ENCODE results near the gene PLA2G2A. TPM values are rescaled to one million over a fixed set of nuclear protein-coding genes. Genes with fewer than 3 reads are reported as not detected.
A peak's percentile ranks its signal among the peaks of the same experiment; 100 is the strongest.

PLA2G2A gene
- total and polyA plus RNA-seq, 8 donors, result 2.8 to 52.3 (median 24.4) TPM

DNA sequence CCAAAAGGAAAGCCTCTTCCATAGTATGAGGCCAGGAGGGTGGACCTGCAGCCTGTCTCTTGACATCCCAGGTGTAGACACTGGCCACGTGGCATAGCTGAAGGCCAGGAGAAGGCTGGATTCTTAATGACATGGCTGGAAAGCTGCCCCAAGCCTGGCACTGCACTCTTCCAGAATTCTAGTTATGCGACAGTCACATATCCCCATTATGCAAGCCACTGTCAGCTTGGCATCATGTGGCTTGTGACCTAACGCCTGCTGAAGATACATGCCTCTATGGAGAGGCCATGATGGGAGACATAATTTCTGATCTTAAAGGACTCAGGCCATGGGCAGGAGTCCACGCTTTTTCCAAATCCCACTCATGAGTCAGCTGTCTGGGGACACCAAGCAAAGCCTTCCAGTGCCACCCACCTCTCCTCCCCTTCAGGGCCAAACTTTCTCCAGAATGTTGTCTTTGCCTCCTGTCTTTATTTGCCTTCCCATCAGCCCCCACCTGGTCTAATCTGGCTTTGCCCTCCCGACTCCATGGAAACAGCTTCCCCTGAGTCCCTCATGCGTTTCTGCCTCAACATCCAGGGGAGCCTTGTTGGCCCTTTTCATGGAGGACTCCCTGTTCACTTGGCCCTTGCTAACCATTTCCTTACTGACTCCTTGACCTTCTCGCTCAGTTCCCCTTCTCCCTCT, 3.0 kb downstream of the PLA2G2A start:
- peaks cover 0 to 41% (median 17%) of the 10 kb centered on the region in 4 donors for H3K4me1 ChIP-seq
- peaks cover 0 to 18% (median 0%) of the 10 kb centered on the region in 3 donors for H3K27me3 ChIP-seq
- no peaks in the 10 kb centered on the region for H3K9me3 ChIP-seq
- TF ChIP-seq POLR2AphosphoS5 (IDR thresholded peaks at IDR 0.05), result no peak
- no peak for TF ChIP-seq EP300 (IDR thresholded peaks at IDR 0.05)
- TF ChIP-seq, protein P1, sequence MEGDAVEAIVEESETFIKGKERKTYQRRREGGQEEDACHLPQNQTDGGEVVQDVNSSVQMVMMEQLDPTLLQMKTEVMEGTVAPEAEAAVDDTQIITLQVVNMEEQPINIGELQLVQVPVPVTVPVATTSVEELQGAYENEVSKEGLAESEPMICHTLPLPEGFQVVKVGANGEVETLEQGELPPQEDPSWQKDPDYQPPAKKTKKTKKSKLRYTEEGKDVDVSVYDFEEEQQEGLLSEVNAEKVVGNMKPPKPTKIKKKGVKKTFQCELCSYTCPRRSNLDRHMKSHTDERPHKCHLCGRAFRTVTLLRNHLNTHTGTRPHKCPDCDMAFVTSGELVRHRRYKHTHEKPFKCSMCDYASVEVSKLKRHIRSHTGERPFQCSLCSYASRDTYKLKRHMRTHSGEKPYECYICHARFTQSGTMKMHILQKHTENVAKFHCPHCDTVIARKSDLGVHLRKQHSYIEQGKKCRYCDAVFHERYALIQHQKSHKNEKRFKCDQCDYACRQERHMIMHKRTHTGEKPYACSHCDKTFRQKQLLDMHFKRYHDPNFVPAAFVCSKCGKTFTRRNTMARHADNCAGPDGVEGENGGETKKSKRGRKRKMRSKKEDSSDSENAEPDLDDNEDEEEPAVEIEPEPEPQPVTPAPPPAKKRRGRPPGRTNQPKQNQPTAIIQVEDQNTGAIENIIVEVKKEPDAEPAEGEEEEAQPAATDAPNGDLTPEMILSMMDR (IDR thresholded peaks at IDR 0.05), result no peak
- TF ChIP-seq POLR2A (IDR thresholded peaks at IDR 0.05), result no peak
- intact Hi-C loops (cut with DNase I; ENCODE audit: low total_unique reads), result no loop called here
- no peaks in the 10 kb centered on the region for H3K36me3 ChIP-seq
- WGBS, 5 donors, result 80 to 87% (median 83%) methylated on average over 7 of the region's 7 CpGs
- DNase-seq, result no peak
- no peak overlapping the region for H3K27ac ChIP-seq
- H3K4me3 ChIP-seq, result no peak overlapping the region

DNA sequence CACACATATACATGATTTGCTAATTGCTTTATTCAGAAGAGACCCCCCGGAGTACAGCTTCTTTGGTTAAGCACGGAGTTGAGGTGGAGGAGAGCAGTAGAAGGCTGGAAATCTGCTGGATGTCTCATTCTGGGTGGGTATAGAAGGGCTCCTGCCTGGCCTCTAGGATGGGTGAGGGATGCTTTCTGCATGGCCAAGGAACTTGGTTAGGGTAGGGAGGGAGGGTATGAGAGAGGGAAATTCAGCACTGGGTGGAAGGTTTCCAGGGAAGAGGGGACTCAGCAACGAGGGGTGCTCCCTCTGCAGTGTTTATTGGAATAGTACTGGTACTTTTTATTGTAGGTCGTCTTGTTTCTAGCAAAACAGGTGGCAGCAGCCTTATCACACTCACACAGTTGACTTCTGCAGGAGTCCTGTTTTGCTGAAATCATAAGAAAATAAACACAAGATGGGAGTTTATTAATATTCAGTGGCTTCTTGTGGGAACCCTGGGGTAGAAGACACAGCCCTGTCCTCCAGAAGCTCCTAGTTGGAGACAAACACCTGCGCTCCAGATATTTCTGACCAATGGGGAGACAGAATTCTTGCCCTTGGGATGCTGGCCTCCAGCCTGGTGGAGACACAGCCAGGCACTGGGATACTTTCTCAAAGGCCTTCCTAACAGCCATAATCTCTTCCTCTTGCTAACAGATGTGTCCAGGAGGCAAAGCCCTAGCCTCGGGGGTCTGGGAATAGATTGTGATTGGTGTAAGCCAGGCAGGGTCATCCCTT, 3.8 kb downstream of the PLA2G2A start:
- no peaks in the 10 kb centered on the region for H3K36me3 ChIP-seq
- H3K27ac ChIP-seq, result no peak overlapping the region
- 37 to 45% (median 42%) methylated on average over 6 of the region's 6 CpGs for WGBS, 5 donors
- no peak for DNase-seq
- intact Hi-C loops (cut with DNase I; ENCODE audit: low total_unique reads), result no loop called here
- peaks cover 0 to 25% (median 0%) of the 10 kb centered on the region in 3 donors for H3K27me3 ChIP-seq
- peaks cover 0 to 32% (median 13%) of the 10 kb centered on the region in 4 donors for H3K4me1 ChIP-seq
- H3K9me3 ChIP-seq, result no peaks in the 10 kb centered on the region
- no peak overlapping the region for H3K4me3 ChIP-seq
- TF ChIP-seq, protein P1 (IDR thresholded peaks at IDR 0.05), result no peak
- TF ChIP-seq POLR2A (IDR thresholded peaks at IDR 0.05) (no peak), EP300 (IDR thresholded peaks at IDR 0.05) (no peak), POLR2AphosphoS5 (IDR thresholded peaks at IDR 0.05) (no peak)

DNA sequence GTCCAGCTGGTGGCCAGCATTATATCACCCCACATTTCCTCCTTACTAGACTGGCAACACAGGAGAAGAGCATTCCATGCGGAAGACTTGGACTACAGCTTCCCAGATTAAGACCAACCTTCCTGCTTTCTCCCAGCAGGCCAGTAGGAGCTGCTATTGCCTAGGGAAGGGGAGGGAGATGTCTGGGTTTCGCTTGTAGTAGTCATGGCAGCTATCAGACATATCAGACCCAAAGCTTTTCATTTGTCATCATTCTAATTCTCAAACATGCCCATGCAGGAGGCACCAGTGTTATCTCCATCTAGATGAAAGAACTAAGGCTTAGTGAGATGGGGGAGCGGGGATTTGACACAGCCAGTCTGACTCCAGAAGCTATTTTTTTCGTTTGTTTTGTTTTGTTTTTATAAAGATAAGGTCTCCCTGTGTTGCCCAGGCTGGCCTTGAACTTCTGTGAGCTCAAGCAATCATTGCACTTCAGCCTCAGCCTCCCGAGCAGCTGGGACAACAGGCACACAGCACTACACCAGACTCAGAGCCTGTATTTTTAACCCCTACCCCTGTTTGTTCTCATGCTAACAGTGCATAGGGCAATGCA, 4.5 kb downstream of the PLA2G2A start:
- peaks cover 0 to 31% (median 0%) of the 10 kb centered on the region in 3 donors for H3K27me3 ChIP-seq
- TF ChIP-seq, protein P1 (IDR thresholded peaks at IDR 0.05), result peak in 5 of 7 experiments; percentile 45 to 78 (median 57)
- TF ChIP-seq POLR2A (IDR thresholded peaks at IDR 0.05), result no peak
- peak in 1 of 3 donors; percentile 50 for TF ChIP-seq POLR2AphosphoS5 (IDR thresholded peaks at IDR 0.05)
- no peak for TF ChIP-seq EP300 (IDR thresholded peaks at IDR 0.05)
- H3K27ac ChIP-seq, result no peak overlapping the region
- peaks cover 0 to 25% (median 7%) of the 10 kb centered on the region in 4 donors for H3K4me1 ChIP-seq
- DNase-seq, result peak; percentile 45 to 80
- 13 to 24% (median 15%) methylated on average over 5 of the region's 5 CpGs for WGBS, 5 donors
- no peaks in the 10 kb centered on the region for H3K9me3 ChIP-seq
- intact Hi-C loops (cut with DNase I; ENCODE audit: low total_unique reads), result no loop called here
- H3K4me3 ChIP-seq, result no peak overlapping the region
- H3K36me3 ChIP-seq, result no peaks in the 10 kb centered on the region

DNA sequence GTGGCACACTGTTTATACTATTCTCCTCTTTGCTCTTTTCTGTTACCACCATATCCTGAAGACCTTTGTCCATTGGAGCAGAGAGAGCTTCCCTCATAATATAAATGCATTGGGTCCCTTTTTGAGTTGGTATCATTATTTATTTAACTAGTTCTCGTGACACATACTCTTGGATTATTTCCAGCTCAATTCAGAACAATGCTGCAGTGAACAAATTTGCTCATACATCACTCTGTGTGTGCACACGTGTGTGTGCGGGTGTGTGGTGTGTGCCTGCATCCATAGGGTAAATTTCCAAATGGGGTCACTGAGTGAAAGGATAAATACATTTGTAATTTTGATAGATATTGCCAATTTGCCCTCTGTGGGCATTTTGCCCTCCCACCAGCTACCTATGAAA, 5.8 kb downstream of the PLA2G2A start:
- WGBS, 5 donors, result 13 to 36% (median 24%) methylated on average over 3 of the region's 3 CpGs
- no peak overlapping the region for H3K27ac ChIP-seq
- no peaks in the 10 kb centered on the region for H3K9me3 ChIP-seq
- TF ChIP-seq POLR2AphosphoS5 (IDR thresholded peaks at IDR 0.05) (no peak), EP300 (IDR thresholded peaks at IDR 0.05) (no peak), POLR2A (IDR thresholded peaks at IDR 0.05) (no peak)
- TF ChIP-seq, protein P1 (IDR thresholded peaks at IDR 0.05), result no peak
- H3K36me3 ChIP-seq, result no peaks in the 10 kb centered on the region
- H3K4me1 ChIP-seq, result peaks cover 0 to 17% (median 3%) of the 10 kb centered on the region in 4 donors
- H3K27me3 ChIP-seq, result peaks cover 0 to 37% (median 0%) of the 10 kb centered on the region in 3 donors
- peak in 1 of 2 donors; percentile 50 for DNase-seq
- intact Hi-C loops (cut with DNase I; ENCODE audit: low total_unique reads), result no loop called here
- no peak overlapping the region for H3K4me3 ChIP-seq
